SIG-M5 treated with dmso at 0.1 percent for 504 hours (cell line): ENCODE measurements around the gene EPHA1.

ENCODE experiments used
- DNase-seq: peaks from one replicate; lab custom pipeline; 2025; ENCODE audit not compliant: unreplicated experiment; lab: John Stamatoyannopoulos, UW

Gene EPHA1

DNA sequence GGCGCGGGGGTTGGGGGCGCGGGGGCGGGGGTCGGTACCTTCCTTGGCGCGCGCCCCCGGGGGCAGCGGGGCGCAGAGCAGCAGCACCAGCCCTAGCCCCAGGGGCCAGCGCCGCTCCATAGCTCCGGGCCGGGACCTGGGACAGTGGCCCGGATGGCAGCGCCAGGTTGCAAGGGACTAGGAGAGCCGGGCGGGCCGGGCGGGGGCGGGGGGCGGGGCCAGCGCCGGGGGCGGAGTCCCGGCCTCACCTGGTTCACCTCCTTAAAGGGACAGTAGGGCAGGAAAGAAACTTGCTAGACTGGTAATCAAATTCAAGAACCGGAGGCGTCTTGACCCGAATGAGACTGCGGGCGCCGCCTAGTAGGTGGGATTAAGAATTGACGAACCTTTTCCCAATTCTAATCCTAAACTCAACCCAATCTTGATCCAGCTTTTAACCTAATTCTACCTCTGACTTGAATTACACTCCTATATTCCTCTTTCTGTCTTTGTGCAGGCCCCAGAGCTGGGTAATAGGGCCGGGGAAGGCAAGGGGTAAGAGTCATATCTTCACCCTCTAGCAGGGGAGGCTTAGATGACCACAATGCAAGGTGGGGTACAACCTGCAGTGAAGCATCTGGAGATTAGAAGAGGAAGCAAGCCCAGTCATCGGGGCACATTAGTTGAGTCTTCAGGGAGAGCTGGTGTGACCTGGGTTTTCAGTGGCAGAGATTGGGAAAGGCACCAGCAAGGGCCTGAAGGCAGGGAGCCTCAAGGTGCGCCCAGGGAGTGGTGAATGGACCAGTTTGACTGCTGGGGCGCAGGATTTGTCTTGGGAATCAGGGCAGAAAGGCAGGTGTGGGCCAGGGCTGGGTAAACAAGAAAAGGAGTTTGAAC is at the start of gene EPHA1:
Gene EPHA1 (minus strand): TSS at position 171 of the 876 bp plus-strand sequence. CDS start 51 bp downstream, at position 120.
- DNase-seq = peak; percentile 64

DNA sequence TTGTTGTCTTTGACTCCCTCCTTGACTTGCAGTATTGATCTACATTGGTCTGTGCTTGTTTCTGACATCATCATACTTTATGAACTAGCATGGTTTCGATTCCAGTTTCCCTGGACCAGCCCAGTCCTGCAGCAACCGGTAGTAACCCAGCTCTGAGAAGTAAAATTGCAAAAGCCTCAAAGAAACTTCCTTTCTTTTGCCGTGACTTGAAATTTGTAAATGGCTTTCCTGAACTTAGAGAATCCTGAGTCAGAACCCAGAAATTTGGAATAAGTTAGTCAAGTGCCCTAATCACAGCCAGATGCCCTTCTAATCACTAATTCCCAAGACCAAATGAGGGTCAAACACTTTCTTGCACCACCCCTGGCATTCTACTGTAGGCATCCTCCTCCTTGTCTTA is 49.6 kb upstream of the EPHA1 start:
- peak; percentile 31 for DNase-seq

- DNase-seq = no peak
These were observed 48.5 kb upstream of the EPHA1 start for GRCh38 chr7:143456992-143457793.

DNA sequence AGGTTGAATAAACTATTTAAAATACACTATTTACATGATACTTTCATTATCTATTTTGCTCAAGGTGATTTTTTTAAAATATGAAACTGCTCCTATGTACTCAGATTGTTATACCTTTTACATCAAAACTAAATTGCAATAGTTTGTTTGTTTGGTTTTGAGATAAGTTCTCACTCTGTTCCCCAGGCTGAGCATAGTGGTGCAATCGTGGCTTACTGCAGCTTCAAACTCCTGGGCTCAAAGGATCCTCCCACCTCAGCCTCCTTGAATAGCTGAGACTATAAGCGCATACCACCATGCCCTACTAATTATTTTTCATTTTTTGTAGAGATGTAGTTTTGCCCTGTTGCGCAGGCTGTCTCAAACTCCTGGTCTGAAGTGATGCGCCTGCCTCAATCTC is 47.3 kb upstream of the EPHA1 start:
- no peak for DNase-seq

DNA sequence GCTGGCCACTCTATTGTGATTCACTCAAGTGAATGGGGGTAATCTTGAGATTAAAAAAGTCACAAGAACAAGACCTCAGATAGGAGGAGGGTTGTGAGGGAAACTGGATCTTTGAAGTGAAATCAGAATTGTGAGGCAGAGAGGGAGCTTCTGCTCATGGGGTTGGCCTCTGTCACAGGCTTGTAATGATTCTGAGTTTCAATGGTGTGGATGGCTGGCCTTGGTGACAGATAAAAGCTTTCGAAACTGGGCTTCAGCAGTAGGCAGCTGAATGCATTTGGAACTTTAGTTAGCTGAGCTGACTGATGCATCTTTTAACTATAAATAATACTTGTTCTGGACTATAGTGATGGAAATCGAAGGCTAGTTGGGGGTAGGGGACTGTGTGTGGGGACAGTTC is 46.8 kb upstream of the EPHA1 start:
- DNase-seq = no peak

DNA sequence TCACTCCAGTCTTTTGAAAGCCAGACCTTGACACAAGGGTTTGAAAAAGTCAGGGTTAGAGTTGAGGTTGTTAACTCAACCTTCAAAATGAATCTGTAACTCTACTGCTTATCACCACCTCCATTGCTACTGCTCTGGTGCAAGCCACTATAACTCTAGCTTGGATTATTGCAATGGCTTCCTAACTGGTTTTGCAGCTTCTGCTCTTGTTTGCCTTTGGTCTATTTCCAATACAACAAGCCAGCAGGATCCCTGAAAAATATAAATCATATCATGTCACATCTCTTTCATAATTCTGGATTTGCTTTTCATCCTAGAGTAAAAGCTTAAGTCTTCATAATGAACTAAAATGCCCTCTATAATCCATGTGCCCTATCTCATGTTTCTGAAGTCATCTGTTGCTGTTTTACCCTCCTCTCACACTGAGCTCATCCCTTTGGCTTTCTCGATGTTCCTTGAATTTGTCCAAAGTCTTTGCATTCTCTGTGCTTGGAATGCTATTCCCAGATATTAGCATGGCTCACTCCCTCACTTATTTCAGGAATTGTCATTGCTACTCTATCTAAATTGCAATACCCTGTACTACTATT is 45.5 kb upstream of the EPHA1 start:
- DNase-seq = peak; percentile 1

DNA sequence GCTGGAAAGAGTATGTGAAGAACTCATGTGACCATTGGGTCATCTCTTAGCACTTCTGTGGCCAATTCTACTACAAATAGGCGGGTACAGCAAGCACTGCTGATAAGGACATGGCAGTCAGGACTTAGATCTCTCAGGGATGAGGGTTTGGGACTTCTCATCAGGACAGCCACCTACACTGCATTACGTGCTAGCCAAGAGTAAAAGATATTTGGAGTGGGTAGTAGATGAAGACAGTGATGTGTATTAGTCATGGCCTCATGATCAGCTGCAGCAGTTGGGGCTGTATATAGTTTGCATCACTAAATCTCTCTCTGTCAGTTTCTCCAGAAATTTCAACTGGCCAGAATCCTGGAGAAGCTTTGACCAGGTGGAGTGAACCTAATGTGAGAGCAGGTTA is 43.8 kb upstream of the EPHA1 start:
- DNase-seq = no peak

- no peak for DNase-seq
These were observed 43.1 kb upstream of the EPHA1 start for GRCh38 chr7:143451746-143452145.

DNA sequence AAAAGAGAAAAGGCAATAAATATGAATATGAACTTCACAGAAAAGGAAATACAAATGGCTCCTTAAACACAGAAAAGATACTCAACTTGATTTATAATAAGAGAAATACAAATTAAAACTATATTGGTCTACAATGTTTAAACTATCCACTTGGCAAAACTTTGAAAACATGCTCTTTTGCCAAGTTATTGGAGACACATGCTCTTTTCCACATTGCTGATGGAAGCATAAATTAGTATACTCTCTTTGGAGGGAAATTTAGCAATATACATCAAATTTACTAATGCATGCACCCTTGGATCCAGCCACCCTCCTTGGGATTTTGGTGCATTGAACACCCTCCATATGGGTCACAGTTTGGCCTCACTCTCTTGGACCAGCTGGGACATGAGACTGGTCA is 42.5 kb upstream of the EPHA1 start:
- no peak for DNase-seq

- no peak for DNase-seq
These were observed 41.1 kb upstream of the EPHA1 start for GRCh38 chr7:143449793-143450192.

GRCh38 chr7:143448429-143448828 is 39.8 kb upstream of the EPHA1 start:
- no peak for DNase-seq

DNA sequence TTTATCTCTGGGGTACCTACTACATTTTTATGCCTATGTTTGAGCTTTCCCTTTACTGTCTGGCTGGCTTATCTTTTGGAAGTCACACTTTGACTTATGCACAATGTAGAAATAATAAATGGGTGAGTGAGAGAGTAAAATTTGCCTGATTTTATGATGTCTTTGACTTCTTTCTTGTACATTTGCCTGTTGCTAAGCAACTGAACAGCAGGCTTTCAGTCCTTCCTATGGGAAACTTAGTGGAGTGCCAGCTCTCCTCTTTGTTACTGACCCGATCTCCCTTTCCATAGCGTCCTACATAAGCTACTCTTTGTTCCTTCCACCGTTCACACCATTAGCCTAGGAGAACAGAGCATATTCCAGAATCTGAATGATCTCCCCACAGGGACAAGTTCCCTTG is 38.8 kb upstream of the EPHA1 start:
- no peak for DNase-seq

- no peak for DNase-seq
These were observed 36.1 kb upstream of the EPHA1 start for GRCh38 chr7:143444785-143445184.

DNA sequence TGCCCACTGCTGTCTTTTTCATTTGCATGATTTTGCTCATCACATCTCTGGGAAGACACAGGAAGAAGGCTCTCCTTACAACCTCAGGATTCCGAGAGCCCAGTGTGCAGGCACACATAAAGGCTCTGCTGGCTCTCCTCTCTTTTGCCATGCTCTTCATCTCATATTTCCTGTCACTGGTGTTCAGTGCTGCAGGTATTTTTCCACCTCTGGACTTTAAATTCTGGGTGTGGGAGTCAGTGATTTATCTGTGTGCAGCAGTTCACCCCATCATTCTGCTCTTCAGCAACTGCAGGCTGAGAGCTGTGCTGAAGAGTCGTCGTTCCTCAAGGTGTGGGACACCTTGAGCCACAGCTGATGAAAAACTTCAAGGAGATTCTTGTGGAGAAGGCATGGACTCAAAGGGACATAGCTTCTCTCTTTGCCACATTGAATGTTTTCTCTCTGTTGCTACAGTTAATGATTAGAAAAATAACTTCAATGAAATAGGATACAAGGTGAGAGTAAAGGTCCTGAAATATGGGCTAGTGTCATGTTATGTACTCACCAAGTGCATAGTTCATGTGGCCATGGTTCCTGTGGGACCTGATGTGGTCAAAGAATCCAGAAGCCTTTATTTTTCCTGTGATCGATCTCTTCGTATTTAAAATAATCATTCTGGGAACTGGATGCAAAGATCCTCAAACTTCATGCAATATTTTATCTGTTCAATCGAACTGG is 35.6 kb upstream of the EPHA1 start:
- DNase-seq = no peak

- no peak for DNase-seq
These were observed 34.5 kb upstream of the EPHA1 start, which contains the start of gene TAS2R60 for GRCh38 chr7:143443153-143443552. Gene TAS2R60 (plus strand): TSS chr7:143443453. CDS start chr7:143443453, 0 bp downstream.

GRCh38 chr7:143439866-143440265 is 31.2 kb upstream of the EPHA1 start:
- DNase-seq = no peak

- no peak for DNase-seq
These were observed 28.9 kb upstream of the EPHA1 start for GRCh38 chr7:143437578-143437977.

DNA sequence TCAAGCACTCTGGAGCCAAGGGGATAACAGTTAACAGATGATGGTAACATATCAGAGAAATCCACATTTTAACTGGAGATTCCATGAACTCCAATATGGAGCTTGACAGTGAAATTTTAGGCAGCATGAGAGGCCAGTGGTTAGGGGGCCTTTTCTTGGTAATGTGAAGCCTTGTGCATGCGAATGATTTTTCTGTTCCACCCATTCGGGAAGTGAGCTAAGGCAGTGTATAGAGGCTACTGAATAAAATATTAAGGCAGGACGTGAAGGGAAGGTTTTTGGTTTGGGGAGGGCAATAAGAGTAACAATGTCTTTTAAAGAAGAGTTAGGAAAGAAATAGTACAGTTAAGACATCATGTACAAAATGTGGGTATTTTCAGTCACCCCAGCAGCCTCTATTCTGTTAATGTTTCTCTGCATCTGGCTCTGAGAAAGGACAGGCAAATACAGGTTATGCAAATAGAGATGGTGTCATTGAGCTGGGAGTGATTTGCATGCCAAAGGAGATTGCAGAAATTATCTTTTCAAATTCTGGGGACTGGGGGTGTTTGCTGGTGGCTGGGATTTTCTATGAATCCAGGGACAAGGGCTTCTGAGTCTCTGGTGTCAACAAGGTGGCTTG is 27.8 kb upstream of the EPHA1 start:
- DNase-seq = no peak

DNA sequence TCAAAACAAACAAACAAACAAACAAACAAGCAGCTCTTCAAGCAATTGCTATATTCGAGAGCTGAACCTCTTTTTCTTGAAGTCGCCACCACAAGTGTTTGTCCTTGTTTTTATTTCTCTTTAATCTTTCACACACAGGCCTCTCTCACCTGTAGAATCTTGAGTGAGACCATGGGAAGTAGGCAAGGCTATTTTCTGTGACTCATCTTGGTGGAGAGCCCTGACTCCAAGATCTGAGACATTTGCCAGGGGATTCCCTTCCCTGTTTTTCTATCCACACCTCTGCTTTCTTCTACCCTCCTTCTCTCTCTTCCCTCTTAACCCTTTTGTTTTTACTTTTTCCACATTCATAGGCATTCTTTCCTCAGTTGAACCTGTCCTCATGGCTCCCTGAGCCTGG is 26.6 kb upstream of the EPHA1 start:
- no peak for DNase-seq

- no peak for DNase-seq
These were observed 26.0 kb upstream of the EPHA1 start for GRCh38 chr7:143434660-143435059.

GRCh38 chr7:143433759-143434158 is 25.1 kb upstream of the EPHA1 start:
- no peak for DNase-seq
